CD14-positive monocyte (primary cell): ENCODE data around the gene GRK5. TPM values are rescaled to one million over a fixed set of nuclear protein-coding genes. Genes with fewer than 3 reads are reported as not detected.

ENCODE experiments used
- DNase-seq, 3 donors: peaks; one replicate each; pipeline ENCODE4 v3.0.0-alpha.2; 2011 to 2022
- H2AFZ ChIP-seq: 2 replicates; pipeline ENCODE4 v1.6.0; 2012; ENCODE audit warnings: mild to moderate bottlenecking, low read depth, low read length, inconsistent platforms; ENCODE audit not compliant: insufficient read depth, poor library complexity, severe bottlenecking
- H3K27ac ChIP-seq, 2 donors: 1 replicate in 1 of 2; 2 replicates in 1 of 2; pipeline ENCODE4 v1.5.1; 2012 to 2013; ENCODE audit warnings: low read length in 2 of 2, control low read depth in 1 of 2, inconsistent platforms in 1 of 2, low read depth in 1 of 2, mild to moderate bottlenecking in 1 of 2
- H3K27me3 ChIP-seq, 2 donors: one replicate each; pipeline versions ENCODE4 v1.6.0 to v1.6.1; 2011 to 2013; ENCODE audit warnings: low read length in 2 of 2; ENCODE audit not compliant: control insufficient read depth in 2 of 2, insufficient read depth in 2 of 2
- H3K36me3 ChIP-seq, 2 donors: replicated peaks in 1 of 2; 1 replicate in 1 of 2; 2 replicates in 1 of 2; pipeline versions ENCODE4 v1.5.1 to v1.6.1; 2012 to 2013; ENCODE audit warnings: low read length in 2 of 2, control low read depth in 1 of 2, inconsistent platforms in 1 of 2, mild to moderate bottlenecking in 1 of 2; ENCODE audit not compliant: insufficient read depth in 2 of 2, control insufficient read depth in 1 of 2
- H3K4me1 ChIP-seq, 2 donors: 1 replicate in 1 of 2; 2 replicates in 1 of 2; pipeline versions ENCODE4 v1.5.1 to v1.6.1; 2012 to 2013; ENCODE audit warnings: low read length in 2 of 2, control low read depth in 1 of 2, inconsistent platforms in 1 of 2, mild to moderate bottlenecking in 1 of 2, moderate library complexity in 1 of 2; ENCODE audit not compliant: insufficient read depth in 2 of 2, control insufficient read depth in 1 of 2
- H3K4me2 ChIP-seq: replicated peaks from 2 replicates; pipeline ENCODE3; 2012; ENCODE audit warnings: low read length, moderate library complexity, mild to moderate bottlenecking; ENCODE audit not compliant: poor library complexity, severe bottlenecking; ENCODE audit errors: extremely low read depth
- H3K4me3 ChIP-seq, 3 experiments: fragments of 200-600 bp in 1 of 3; sonication (generic) in 1 of 3; replicated peaks in 1 of 3; 1 replicate in 2 of 3; 2 replicates in 1 of 3; pipeline ENCODE4 v1.5.1; 2011 to 2013; ENCODE audit warnings: low read length in 3 of 3, mild to moderate bottlenecking in 3 of 3, control low read depth in 2 of 3, low read depth in 2 of 3, inconsistent platforms in 1 of 3, moderate library complexity in 1 of 3
- H3K79me2 ChIP-seq: 2 replicates; pipeline ENCODE4 v1.6.0; 2012; ENCODE audit warnings: mild to moderate bottlenecking, control low read depth, inconsistent platforms, low read length, moderate library complexity; ENCODE audit not compliant: insufficient read depth
- H3K9ac ChIP-seq: 2 replicates; pipeline ENCODE4 v1.6.0; 2017; ENCODE audit warnings: low read length, mild to moderate bottlenecking; ENCODE audit not compliant: insufficient read depth, poor library complexity, severe bottlenecking
- H3K9me3 ChIP-seq, 2 donors: replicated peaks in 1 of 2; 1 replicate in 1 of 2; 2 replicates in 1 of 2; pipeline versions ENCODE4 v1.5.1 to v1.6.1; 2012 to 2013; ENCODE audit warnings: low read length in 2 of 2, control low read depth in 1 of 2; ENCODE audit not compliant: control insufficient read depth in 1 of 2, insufficient read depth in 1 of 2
- H4K20me1 ChIP-seq: 2 replicates; pipeline ENCODE4 v1.6.0; 2012; ENCODE audit warnings: mild to moderate bottlenecking, low read length, control low read depth, moderate library complexity; ENCODE audit not compliant: insufficient read depth
- H3K27ac Mint-ChIP-seq, 7 donors: one replicate each; pipeline ENCODE4 v1.8.0; 2020; ENCODE audit warnings: mild to moderate bottlenecking in 7 of 7, mixed read lengths in 7 of 7, moderate library complexity in 6 of 7, inconsistent platforms in 2 of 7
- H3K27me3 Mint-ChIP-seq, 3 donors: one replicate each; pipeline ENCODE4 v1.8.0; 2021 to 2022; ENCODE audit warnings: low read depth in 3 of 3, mild to moderate bottlenecking in 3 of 3, mixed read lengths in 3 of 3, moderate library complexity in 3 of 3, inconsistent platforms in 1 of 3
- H3K36me3 Mint-ChIP-seq, 2 donors: one replicate each; pipeline ENCODE4 v1.8.0; 2020; ENCODE audit warnings: mixed read lengths in 2 of 2, inconsistent platforms in 1 of 2, mild to moderate bottlenecking in 1 of 2
- H3K4me1 Mint-ChIP-seq: one replicate; pipeline ENCODE4 v1.8.0; 2020; ENCODE audit warnings: mild to moderate bottlenecking, mixed read lengths
- H3K4me3 Mint-ChIP-seq, 2 donors: one replicate each; pipeline ENCODE4 v1.8.0; 2020; ENCODE audit warnings: mild to moderate bottlenecking in 2 of 2, mixed read lengths in 2 of 2, moderate library complexity in 1 of 2
- H3K9me3 Mint-ChIP-seq, 7 donors: one replicate each; pipeline ENCODE4 v1.8.0; 2020 to 2022; ENCODE audit warnings: mixed read lengths in 7 of 7, mild to moderate bottlenecking in 6 of 7, moderate library complexity in 6 of 7, inconsistent platforms in 2 of 7
- CTCF ChIP-seq: fragments of 200-600 bp; IDR thresholded peaks from one replicate; pipeline ENCODE4 v1.8.0; 2022; ENCODE audit warnings: antibody characterized with exemption, mild to moderate bottlenecking
- WGBS: methylation state at CpG from one replicate; pipeline ENCODE4 v1.1.5; 2013; ENCODE audit warnings: missing lambda C conversion rate; ENCODE audit not compliant: insufficient coverage; 5-methylcytosine and 5-hydroxymethylcytosine counted together
- intact Hi-C, 2 donors: fragments of 100-400 bp; cut with micrococcal nuclease; formaldehyde crosslinking; loops; one replicate each; pipeline versions ENCODE4 v1.15.0 to v1.15.1; 2023
- polyA plus RNA-seq, 3 donors: library from polyadenylated mRNA; depleted of rRNA in 1 of 3; unstranded in 2 of 3; stranded (reverse) in 1 of 3; fragments of 300-500 nt in 2 of 3; fragments of >200 nt in 1 of 3; fragmentation: Illumina TruSeq in 2 of 3; gene quantifications; 1 replicate in 2 of 3; 2 replicates in 1 of 3; pipeline ENCODE4 v1.2.3, GENCODE V29; 2012 to 2021

GRK5 gene
- polyA plus RNA-seq, 3 donors, result 1.2 to 6.5 (median 2.8) TPM

- Mint-ChIP-seq H3K27ac (no peak overlapping the region), H3K4me1 (peaks cover 21% of the 10 kb centered on the region), H3K9me3 (peaks cover 8 to 26% (median 23%) of the 10 kb centered on the region in 7 donors), H3K27me3 (peaks cover 2 to 7% (median 4%) of the 10 kb centered on the region in 3 donors), H3K4me3 (no peak overlapping the region), H3K36me3 (no peaks in the 10 kb centered on the region)
- Histone ChIP-seq H3K4me2 (no peak overlapping the region), H3K4me1 (peaks cover 4 to 19% of the 10 kb centered on the region in 2 donors), H3K9ac (no peak overlapping the region), H3K27ac (no peak overlapping the region), H2AFZ (no peak overlapping the region), H4K20me1 (no peaks in the 10 kb centered on the region), H3K9me3 (peaks cover 18 to 22% of the 10 kb centered on the region in 2 donors), H3K4me3 (no peak overlapping the region), H3K36me3 (no peaks in the 10 kb centered on the region), H3K79me2 (no peaks in the 10 kb centered on the region), H3K27me3 (no peaks in the 10 kb centered on the region)
- no peak for DNase-seq
- WGBS, result 89% methylated on average over 4 of the region's 8 CpGs
- no peak for TF ChIP-seq CTCF
- intact Hi-C loops, result no loop called here
These were observed 272.2 kb downstream of the GRK5 start for GRCh38 chr10:119479532-119479931.

- H3K9me3 ChIP-seq, result peaks cover 18 to 22% of the 10 kb centered on the region in 2 donors
- no peak overlapping the region for H3K4me3 ChIP-seq
- H3K4me1 ChIP-seq, result peaks cover 4 to 19% of the 10 kb centered on the region in 2 donors
- no peaks in the 10 kb centered on the region for H4K20me1 ChIP-seq
- intact Hi-C loops, result no loop called here
- peaks cover 21% of the 10 kb centered on the region for H3K4me1 Mint-ChIP-seq
- H3K79me2 ChIP-seq, result no peaks in the 10 kb centered on the region
- H3K4me2 ChIP-seq, result no peak overlapping the region
- no peak overlapping the region for H3K27ac Mint-ChIP-seq
- H3K36me3 ChIP-seq, result no peaks in the 10 kb centered on the region
- no peaks in the 10 kb centered on the region for H3K36me3 Mint-ChIP-seq
- peaks cover 0 to 7% (median 2%) of the 10 kb centered on the region in 3 donors for H3K27me3 Mint-ChIP-seq
- no peak overlapping the region for H3K27ac ChIP-seq
- no peak overlapping the region for H3K9ac ChIP-seq
- H3K4me3 Mint-ChIP-seq, result no peak overlapping the region
- DNase-seq, result no peak
- no CpG with 5 or more reads among the region's 4 CpGs for WGBS
- peaks cover 8 to 26% (median 23%) of the 10 kb centered on the region in 7 donors for H3K9me3 Mint-ChIP-seq
- no peaks in the 10 kb centered on the region for H3K27me3 ChIP-seq
- no peak for TF ChIP-seq CTCF
- H2AFZ ChIP-seq, result no peak overlapping the region
These were observed 273.3 kb downstream of the GRK5 start for GRCh38 chr10:119480667-119481066.
